Measurements from ENCODE around the gene ELK3.

DNA sequence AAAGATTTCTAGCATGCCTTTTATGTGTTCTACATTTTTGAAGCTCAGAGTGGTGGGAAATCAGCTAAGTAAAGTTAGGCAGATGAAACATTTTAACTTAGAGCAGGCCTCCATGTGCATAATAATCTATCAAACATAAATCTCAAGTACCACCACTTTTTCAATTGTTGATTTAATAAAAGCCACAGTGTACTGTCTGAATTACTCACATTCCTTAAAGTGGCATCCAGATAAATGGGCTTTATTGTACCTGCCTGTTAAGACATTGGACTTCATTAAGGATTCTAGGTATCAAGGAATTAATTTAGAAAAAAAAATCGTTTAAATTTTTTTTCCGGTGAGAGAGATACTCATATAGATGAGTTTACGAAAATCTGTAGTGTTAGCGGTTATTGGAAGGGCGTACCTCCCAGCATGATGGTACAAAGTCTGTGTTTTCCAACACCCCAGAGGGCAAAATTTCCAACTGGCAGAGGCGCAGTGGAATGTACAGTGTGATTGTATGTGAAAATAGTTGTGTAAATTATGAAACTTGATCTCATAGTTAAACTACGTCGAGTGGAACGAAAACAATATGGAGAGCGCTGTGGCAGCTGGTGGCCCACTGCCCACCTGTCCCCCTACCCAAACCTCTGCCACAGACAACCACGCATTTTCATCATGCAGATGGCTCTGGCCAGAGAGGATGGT lies 25.0 kb downstream of the ELK3 start:
- no peak for TF ChIP-seq POLR2A (IDR thresholded peaks at IDR 0.05)
- TF ChIP-seq, protein P1, sequence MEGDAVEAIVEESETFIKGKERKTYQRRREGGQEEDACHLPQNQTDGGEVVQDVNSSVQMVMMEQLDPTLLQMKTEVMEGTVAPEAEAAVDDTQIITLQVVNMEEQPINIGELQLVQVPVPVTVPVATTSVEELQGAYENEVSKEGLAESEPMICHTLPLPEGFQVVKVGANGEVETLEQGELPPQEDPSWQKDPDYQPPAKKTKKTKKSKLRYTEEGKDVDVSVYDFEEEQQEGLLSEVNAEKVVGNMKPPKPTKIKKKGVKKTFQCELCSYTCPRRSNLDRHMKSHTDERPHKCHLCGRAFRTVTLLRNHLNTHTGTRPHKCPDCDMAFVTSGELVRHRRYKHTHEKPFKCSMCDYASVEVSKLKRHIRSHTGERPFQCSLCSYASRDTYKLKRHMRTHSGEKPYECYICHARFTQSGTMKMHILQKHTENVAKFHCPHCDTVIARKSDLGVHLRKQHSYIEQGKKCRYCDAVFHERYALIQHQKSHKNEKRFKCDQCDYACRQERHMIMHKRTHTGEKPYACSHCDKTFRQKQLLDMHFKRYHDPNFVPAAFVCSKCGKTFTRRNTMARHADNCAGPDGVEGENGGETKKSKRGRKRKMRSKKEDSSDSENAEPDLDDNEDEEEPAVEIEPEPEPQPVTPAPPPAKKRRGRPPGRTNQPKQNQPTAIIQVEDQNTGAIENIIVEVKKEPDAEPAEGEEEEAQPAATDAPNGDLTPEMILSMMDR (IDR thresholded peaks at IDR 0.05), result no peak

All from adrenal gland (tissue), 5 donors.